ENCODE data around the gene S1PR2.

- TF ChIP-seq POLR2A (IDR thresholded peaks at IDR 0.05) = no peak
- TF ChIP-seq, protein P1, sequence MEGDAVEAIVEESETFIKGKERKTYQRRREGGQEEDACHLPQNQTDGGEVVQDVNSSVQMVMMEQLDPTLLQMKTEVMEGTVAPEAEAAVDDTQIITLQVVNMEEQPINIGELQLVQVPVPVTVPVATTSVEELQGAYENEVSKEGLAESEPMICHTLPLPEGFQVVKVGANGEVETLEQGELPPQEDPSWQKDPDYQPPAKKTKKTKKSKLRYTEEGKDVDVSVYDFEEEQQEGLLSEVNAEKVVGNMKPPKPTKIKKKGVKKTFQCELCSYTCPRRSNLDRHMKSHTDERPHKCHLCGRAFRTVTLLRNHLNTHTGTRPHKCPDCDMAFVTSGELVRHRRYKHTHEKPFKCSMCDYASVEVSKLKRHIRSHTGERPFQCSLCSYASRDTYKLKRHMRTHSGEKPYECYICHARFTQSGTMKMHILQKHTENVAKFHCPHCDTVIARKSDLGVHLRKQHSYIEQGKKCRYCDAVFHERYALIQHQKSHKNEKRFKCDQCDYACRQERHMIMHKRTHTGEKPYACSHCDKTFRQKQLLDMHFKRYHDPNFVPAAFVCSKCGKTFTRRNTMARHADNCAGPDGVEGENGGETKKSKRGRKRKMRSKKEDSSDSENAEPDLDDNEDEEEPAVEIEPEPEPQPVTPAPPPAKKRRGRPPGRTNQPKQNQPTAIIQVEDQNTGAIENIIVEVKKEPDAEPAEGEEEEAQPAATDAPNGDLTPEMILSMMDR (IDR thresholded peaks at IDR 0.05) = no peak
These were observed 37.2 kb downstream of the S1PR2 start for GRCh38 chr19:10193790-10194499.

Data from breast epithelium (tissue), 3 donors.